HG03095 (cell line): ENCODE results near the gene MET.
"Not testable (repeated sequence)": the region's sequence is repeated elsewhere in the genome, so short reads cannot be mapped to it uniquely, and the experiment has no call there.

Experiments
- ATAC-seq: cut with Tn5 transposase; IDR thresholded peaks from one replicate; pipeline ENCODE4 v1.9.1; 2021; ENCODE audit warnings: moderate library complexity; ENCODE audit not compliant: unreplicated experiment

Gene MET

GRCh38 chr7:116726713-116727431, 54.9 kb downstream of the MET start:
- no peak for ATAC-seq

GRCh38 chr7:116727432-116728009, 55.5 kb downstream of the MET start:
- no peak for ATAC-seq

- no peak for ATAC-seq
These were observed 56.4 kb downstream of the MET start for GRCh38 chr7:116728413-116728812.

GRCh38 chr7:116730097-116731022, 58.4 kb downstream of the MET start:
- no peak for ATAC-seq

- ATAC-seq = no peak
These were observed 59.0 kb downstream of the MET start for GRCh38 chr7:116731023-116731395.

- no peak for ATAC-seq
These were observed 59.7 kb downstream of the MET start for GRCh38 chr7:116731445-116732335.

GRCh38 chr7:116732788-116733694, 61.0 kb downstream of the MET start:
- no peak for ATAC-seq

- no peak for ATAC-seq
These were observed 62.1 kb downstream of the MET start for GRCh38 chr7:116733924-116734580.

GRCh38 chr7:116734710-116735109, 62.7 kb downstream of the MET start:
- ATAC-seq = no peak

- no peak for ATAC-seq
These were observed 65.1 kb downstream of the MET start for GRCh38 chr7:116736927-116737715.

- no peak for ATAC-seq
These were observed 66.4 kb downstream of the MET start for GRCh38 chr7:116738378-116738777.

- ATAC-seq = no peak
These were observed 67.3 kb downstream of the MET start for GRCh38 chr7:116739307-116739706.

GRCh38 chr7:116740231-116740630, 68.2 kb downstream of the MET start:
- no peak for ATAC-seq

GRCh38 chr7:116740755-116741462, 68.9 kb downstream of the MET start:
- ATAC-seq = no peak

GRCh38 chr7:116741625-116742316, 69.8 kb downstream of the MET start:
- ATAC-seq = no peak

- no peak for ATAC-seq
These were observed 70.6 kb downstream of the MET start for GRCh38 chr7:116742641-116743040.

- ATAC-seq = not testable (repeated sequence)
These were observed 71.8 kb downstream of the MET start for GRCh38 chr7:116743835-116744234.
